Gastroesophageal sphincter (tissue), 4 donors: ENCODE data around the gene MAGEA2B. TPM values are rescaled to one million over a fixed set of nuclear protein-coding genes. Genes with fewer than 3 reads are reported as not detected.
"Not testable (repeated sequence)": the region's sequence is repeated elsewhere in the genome, so short reads cannot be mapped to it uniquely, and the experiment has no call there.

Experiments used
- ATAC-seq: fragments of 150-250 bp; one replicate; pipeline ENCODE4 v1.9.1; 2016; ENCODE audit warnings: mild to moderate bottlenecking, moderate library complexity
- H3K27ac ChIP-seq, 4 donors: fragments of 200-600 bp; sonication (generic) in 3 of 4; 1 replicate in 3 of 4; 2 replicates in 1 of 4; pipeline ENCODE4 v1.5.1; 2016 to 2019
- H3K27me3 ChIP-seq: fragments of 200-600 bp; sonication (generic); one replicate; pipeline ENCODE4 v1.5.1; 2019
- H3K36me3 ChIP-seq, 2 donors: fragments of 200-600 bp; sonication (generic); one replicate each; pipeline ENCODE4 v1.5.1; 2019; ENCODE audit warnings: control low read depth in 1 of 2
- H3K4me1 ChIP-seq, 3 donors: fragments of 200-600 bp; sonication (generic); 1 replicate in 2 of 3; 2 replicates in 1 of 3; pipeline ENCODE4 v1.5.1; 2016 to 2019; ENCODE audit warnings: control low read depth in 2 of 3
- H3K4me3 ChIP-seq, 2 donors: fragments of 200-600 bp; sonication (generic); one replicate each; pipeline ENCODE4 v1.5.1; 2019; ENCODE audit warnings: mild to moderate bottlenecking in 1 of 2, moderate library complexity in 1 of 2
- H3K9me3 ChIP-seq, 3 donors: fragments of 200-600 bp; sonication (generic); one replicate each; pipeline ENCODE4 v1.5.1; 2017 to 2019; ENCODE audit warnings: control low read depth in 2 of 3
- CTCF ChIP-seq, 4 experiments: fragments of 200-600 bp in 2 of 4; fragments of 450-650 bp in 2 of 4; sonication (generic) in 1 of 4; IDR thresholded peaks; one replicate each; pipeline ENCODE4 v1.5.1; 2017 to 2019; ENCODE audit warnings: antibody characterized with exemption in 4 of 4, mild to moderate bottlenecking in 2 of 4, moderate library complexity in 2 of 4
- EP300 ChIP-seq: sonication (generic); formaldehyde crosslinking; IDR thresholded peaks from one replicate; pipeline ENCODE4 v1.6.1; 2017; ENCODE audit warnings: antibody characterized with exemption, mild to moderate bottlenecking
- POLR2A ChIP-seq, 2 donors: fragments of 450-650 bp; IDR thresholded peaks; one replicate each; pipeline ENCODE4 v1.6.1; 2017; ENCODE audit warnings: antibody characterized with exemption in 2 of 2, mild to moderate bottlenecking in 2 of 2, moderate library complexity in 1 of 2
- POLR2AphosphoS5 ChIP-seq: sonication (generic); formaldehyde crosslinking; IDR thresholded peaks from one replicate; pipeline ENCODE4 v1.6.1; 2017; ENCODE audit warnings: antibody characterized with exemption
- WGBS, 2 donors: methylation state at CpG; one replicate each; pipeline ENCODE4 v1.1.5; 2018; ENCODE audit warnings: low coverage in 1 of 2; 5-methylcytosine and 5-hydroxymethylcytosine counted together
- total RNA-seq, 4 donors: library from RNA; depleted of rRNA; stranded (reverse); fragments of >200 nt; gene quantifications; one replicate each; pipeline ENCODE4 v1.1.0, GENCODE V29; 2016

Gene MAGEA2B
- total RNA-seq, 4 donors from 2014 or later, result not detected

DNA sequence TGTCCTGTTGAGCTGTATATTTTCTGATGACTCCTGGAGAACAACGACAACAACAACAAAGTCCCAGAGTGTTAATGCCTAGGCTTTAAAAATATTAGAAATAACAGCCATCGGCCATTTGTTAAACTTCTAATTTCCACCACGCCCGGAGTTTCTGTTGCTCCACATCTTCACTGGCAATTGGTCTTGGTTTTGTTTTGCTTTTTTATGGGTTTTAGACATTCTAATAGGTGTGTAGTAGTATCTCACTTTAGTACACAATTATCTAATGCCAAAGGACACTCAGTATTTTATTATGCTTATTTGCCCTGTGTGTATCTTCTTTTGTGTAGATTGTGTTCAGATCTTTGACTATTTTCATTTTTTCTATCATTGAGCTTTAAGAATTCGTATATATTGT lies 24.1 kb downstream of the MAGEA2B start:
- H3K36me3 ChIP-seq, result no peaks in the 10 kb centered on the region
- TF ChIP-seq CTCF (IDR thresholded peaks at IDR 0.05) (no peak), POLR2AphosphoS5 (no peak), EP300 (no peak), POLR2A (IDR thresholded peaks at IDR 0.05) (no peak)
- H3K27ac ChIP-seq, result no peak overlapping the region
- no peaks in the 10 kb centered on the region for H3K4me1 ChIP-seq
- ATAC-seq, result no peak
- H3K4me3 ChIP-seq, result no peak overlapping the region
- 70 to 89% methylated on average over 5 of the region's 5 CpGs for WGBS, 2 donors
- no peaks in the 10 kb centered on the region for H3K27me3 ChIP-seq
- H3K9me3 ChIP-seq, result no peaks in the 10 kb centered on the region

DNA sequence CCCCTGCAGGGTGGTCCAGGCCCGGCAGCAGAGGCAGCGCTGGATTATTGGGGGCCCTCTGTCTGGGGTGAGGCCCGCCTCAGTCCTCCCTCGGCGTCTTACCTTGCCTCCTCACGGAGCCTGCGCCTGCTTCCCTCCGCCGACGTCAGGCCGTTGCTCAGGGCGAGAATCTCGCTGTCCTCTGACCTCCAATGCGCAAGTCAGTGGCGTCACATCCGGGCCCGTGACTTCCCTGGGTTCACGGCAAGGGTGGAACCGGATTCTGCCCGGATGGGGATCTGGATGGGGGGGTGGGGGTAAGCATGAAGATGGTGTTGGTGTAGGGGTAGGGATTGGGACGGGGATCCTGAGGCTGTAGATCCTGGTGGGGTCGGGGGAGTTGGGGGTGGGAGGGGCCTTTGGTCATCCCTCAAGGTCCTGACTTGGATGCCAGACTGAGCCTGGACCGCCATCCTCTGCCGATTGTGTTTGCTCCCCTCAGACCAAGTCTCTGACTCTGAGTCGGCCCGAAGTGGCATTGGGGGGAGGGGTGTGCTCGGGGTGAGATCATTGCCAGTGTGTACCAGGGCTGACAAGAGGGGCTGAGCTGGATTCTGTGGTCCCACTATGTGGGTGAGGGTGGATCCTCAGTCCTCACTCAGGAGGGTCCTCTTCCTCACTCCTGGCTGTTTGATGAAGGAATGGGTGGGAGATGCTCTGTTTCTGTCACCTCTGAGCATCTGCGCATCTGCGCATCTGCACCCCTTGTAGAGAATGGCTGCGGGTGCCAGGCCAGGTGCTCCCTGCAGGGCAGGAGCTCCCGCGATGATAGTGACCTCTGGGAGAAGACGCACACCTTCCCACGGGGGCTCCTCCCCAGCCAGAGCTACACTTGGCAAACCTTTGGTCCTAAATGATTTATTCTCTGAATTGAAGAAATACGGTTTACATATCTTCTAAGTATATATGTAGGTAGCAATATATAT lies 39.5 kb downstream of the MAGEA2B start, which contains the start of gene MAGEA2:
Gene MAGEA2, minus strand, starts transcription at position 157 of the 965 bp plus-strand sequence. CDS start 2,479 bp downstream, outside the sequence.
- not testable (repeated sequence) for H3K4me3 ChIP-seq, H3K27ac ChIP-seq, H3K27me3 ChIP-seq, H3K36me3 ChIP-seq, ATAC-seq, H3K9me3 ChIP-seq, H3K4me1 ChIP-seq
- no CpG with 5 or more reads among the region's 35 CpGs for WGBS, 2 donors

- not testable (repeated sequence) for H3K4me1 ChIP-seq, H3K4me3 ChIP-seq, H3K27me3 ChIP-seq, ATAC-seq, H3K36me3 ChIP-seq, H3K27ac ChIP-seq, H3K9me3 ChIP-seq
- WGBS, 2 donors, result no CpG with 5 or more reads among the region's 5 CpGs
Measured at GRCh38 chrX:152754871-152755270, 40.4 kb downstream of the MAGEA2B start.

GRCh38 chrX:152758918-152759317 lies 44.5 kb downstream of the MAGEA2B start, which contains the start of gene CSAG3:
Gene CSAG3, plus strand, starts transcription at chrX:152759218.
- not testable (repeated sequence) for H3K36me3 ChIP-seq, H3K27me3 ChIP-seq, H3K4me3 ChIP-seq, H3K27ac ChIP-seq, ATAC-seq, H3K9me3 ChIP-seq, H3K4me1 ChIP-seq
- WGBS, 2 donors, result no CpG with 5 or more reads among the region's 2 CpGs

- not testable (repeated sequence) for H3K9me3 ChIP-seq, H3K27me3 ChIP-seq, H3K4me1 ChIP-seq, H3K4me3 ChIP-seq, ATAC-seq, H3K27ac ChIP-seq, H3K36me3 ChIP-seq
- no CpG with 5 or more reads among the region's 7 CpGs for WGBS, 2 donors
Measured at GRCh38 chrX:152759544-152759943, 45.1 kb downstream of the MAGEA2B start.

GRCh38 chrX:152761582-152761981 lies 47.2 kb downstream of the MAGEA2B start:
- not testable (repeated sequence) for H3K36me3 ChIP-seq, ATAC-seq, H3K9me3 ChIP-seq, H3K4me3 ChIP-seq, H3K27ac ChIP-seq, H3K27me3 ChIP-seq, H3K4me1 ChIP-seq
- no CpG with 5 or more reads among the region's 7 CpGs for WGBS, 2 donors

DNA sequence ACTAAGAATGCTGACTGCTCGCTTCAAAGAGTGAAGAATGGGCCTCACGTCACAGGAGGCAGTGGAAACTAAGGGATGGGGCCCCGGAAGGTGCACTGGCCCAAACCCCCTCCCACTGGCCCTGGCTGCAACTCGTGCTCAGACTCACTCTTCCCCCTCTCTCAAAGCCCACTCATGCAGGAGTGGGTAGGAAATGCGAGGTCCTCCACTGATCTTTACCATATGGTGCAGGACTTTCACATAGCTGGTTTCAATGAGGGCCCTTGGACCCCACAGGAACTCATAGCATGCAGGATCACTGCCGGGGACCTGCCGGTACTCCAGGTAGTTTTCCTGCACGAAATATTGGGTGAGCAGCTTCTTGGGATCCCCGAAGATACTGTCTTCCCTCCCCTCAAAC lies 52.1 kb downstream of the MAGEA2B start:
- not testable (repeated sequence) for H3K4me1 ChIP-seq, H3K27ac ChIP-seq, H3K4me3 ChIP-seq, H3K9me3 ChIP-seq, H3K36me3 ChIP-seq, H3K27me3 ChIP-seq, ATAC-seq
- 54 to 77% methylated on average over 5 to 7 of the region's 9 CpGs for WGBS, 2 donors

Other genes starting within 250 kb of the MAGEA2B start
- under 1 TPM in 1 of 4 donors, not detected in 3; 0.07 TPM for gene GABRQ, start 76.7 kb upstream of the MAGEA2B start, total RNA-seq
- gene MAGEA3, start 15.8 kb upstream of the MAGEA2B start, total RNA-seq, result not detected
- gene CSAG2, start 5.4 kb upstream of the MAGEA2B start, total RNA-seq, result not detected
- gene CSAG1, start 19.1 kb downstream of the MAGEA2B start, total RNA-seq, result not detected
- gene MAGEA12, start 19.1 kb downstream of the MAGEA2B start, total RNA-seq, result not detected
- not detected for gene MAGEA2, start 39.2 kb downstream of the MAGEA2B start, total RNA-seq
- not detected for gene CSAG3, start 44.6 kb downstream of the MAGEA2B start, total RNA-seq
- not detected for gene MAGEA6, start 55.1 kb downstream of the MAGEA2B start, total RNA-seq
- 10 to 100 TPM; 53.0 to 75.2 (median 60.3) TPM for gene CETN2, start 116.1 kb downstream of the MAGEA2B start, total RNA-seq
- 10 to 100 TPM in 3 of 4 donors, 1 to 10 TPM in 1; 3.7 to 14.2 (median 10.8) TPM for gene NSDHL, start 116.4 kb downstream of the MAGEA2B start, total RNA-seq
- gene ZNF185, start 183.4 kb downstream of the MAGEA2B start, total RNA-seq, result 10 to 100 TPM in 1 of 4 donors, 1 to 10 TPM in 3; 2.7 to 13.7 (median 3.6) TPM